Cardiac fibroblast (primary cell): ENCODE results near the gene NAPB.
"Not testable (repeated sequence)": the region's sequence is repeated elsewhere in the genome, so short reads cannot be mapped to it uniquely, and the experiment has no call there.

Source experiments
- DNase-seq, 2 donors: peaks; one replicate each; pipeline versions ENCODE4 v3.0.0 to v3.0.0-alpha.2; 2010; ENCODE audit warnings: low read depth in 2 of 2
- H3K4me3 ChIP-seq, 2 donors: replicated peaks in 1 of 2; 1 replicate in 1 of 2; 2 replicates in 1 of 2; pipeline ENCODE4 v1.5.1; 2011; ENCODE audit warnings: low read depth in 2 of 2, low read length in 2 of 2, mild to moderate bottlenecking in 2 of 2, moderate library complexity in 1 of 2
- CTCF ChIP-seq: IDR thresholded peaks from one replicate; pipeline ENCODE4 v1.5.1; 2011; ENCODE audit warnings: low read depth, mild to moderate bottlenecking, low read length, inconsistent platforms

The NAPB gene

GRCh38 chr20:23420943-23421931, at the start of gene NAPB:
Gene NAPB (minus strand): TSS chr20:23421488. CDS start chr20:23421402, 86 bp downstream.
- peak within 1 kb of the TSS; percentile 91 to 100 for H3K4me3 ChIP-seq
- peak; percentile 41 for TF ChIP-seq CTCF
- peak; percentile 93 for DNase-seq

- H3K4me3 ChIP-seq, DNase-seq: not testable (repeated sequence)
Observed at GRCh38 chr20:23466961-23467360, 45.7 kb upstream of the NAPB start.

GRCh38 chr20:23461180-23461579, 39.9 kb upstream of the NAPB start:
- peak in 1 of 2 donors; percentile 9 for DNase-seq

GRCh38 chr20:23459461-23460150, 38.3 kb upstream of the NAPB start:
- no peak for DNase-seq
- no peak overlapping the region for H3K4me3 ChIP-seq
- TF ChIP-seq CTCF = no peak

More at GRCh38 chr20:23461180-23461579, 39.9 kb upstream of the NAPB start:
- no peak for TF ChIP-seq CTCF
- H3K4me3 ChIP-seq = no peak overlapping the region

GRCh38 chr20:23456873-23457272, 35.6 kb upstream of the NAPB start:
- no peak for TF ChIP-seq CTCF
- DNase-seq = no peak
- no peak overlapping the region for H3K4me3 ChIP-seq

- TF ChIP-seq CTCF = no peak
- H3K4me3 ChIP-seq = no peak overlapping the region
- no peak for DNase-seq
Observed at GRCh38 chr20:23456409-23456808, 35.1 kb upstream of the NAPB start.

GRCh38 chr20:23455639-23456038, 34.4 kb upstream of the NAPB start:
- H3K4me3 ChIP-seq = no peak overlapping the region
- TF ChIP-seq CTCF = no peak
- DNase-seq = no peak
